Thoracic aorta (tissue), 2 donors: Measurements from ENCODE around the gene RREB1. TPM values are rescaled to one million over a fixed set of nuclear protein-coding genes. Genes with fewer than 3 reads are reported as not detected.
A peak's percentile ranks its signal among the peaks of the same experiment; 100 is the strongest.
"Not testable (repeated sequence)": the region's sequence is repeated elsewhere in the genome, so short reads cannot be mapped to it uniquely, and the experiment has no call there.

Experiments
- ATAC-seq: fragments of 150-250 bp; one replicate; pipeline ENCODE4 v1.8.0; 2017; ENCODE audit warnings: low read depth; ENCODE audit not compliant: insufficient number of reproducible peaks, low FRiP score
- DNase-seq: peaks from one replicate; pipeline ENCODE4 v3.0.0-alpha.2; 2020; ENCODE audit warnings: low spot score
- H3K27ac ChIP-seq, 2 donors: fragments of 200-600 bp; sonication (generic); 1 replicate in 1 of 2; 2 replicates in 1 of 2; pipeline ENCODE4 v1.5.1; 2016; ENCODE audit warnings: mild to moderate bottlenecking in 2 of 2, moderate library complexity in 2 of 2
- H3K27me3 ChIP-seq: fragments of 200-600 bp; sonication (generic); replicated peaks from 2 replicates; pipeline ENCODE4 v1.6.0; 2016; ENCODE audit warnings: mild to moderate bottlenecking; ENCODE audit not compliant: insufficient read depth
- H3K36me3 ChIP-seq: fragments of 200-600 bp; sonication (generic); one replicate; pipeline ENCODE4 v1.5.1; 2016
- H3K4me1 ChIP-seq, 2 donors: fragments of 200-600 bp; sonication (generic); 1 replicate in 1 of 2; 2 replicates in 1 of 2; pipeline versions ENCODE4 v1.5.1 to v1.6.0; 2016; ENCODE audit warnings: low read depth in 2 of 2, mild to moderate bottlenecking in 1 of 2; ENCODE audit not compliant: control insufficient read depth in 1 of 2
- H3K4me3 ChIP-seq: fragments of 200-600 bp; sonication (generic); 2 replicates; pipeline ENCODE4 v1.5.1; 2016; ENCODE audit warnings: mild to moderate bottlenecking
- H3K9me3 ChIP-seq: fragments of 200-600 bp; sonication (generic); 2 replicates; pipeline ENCODE4 v1.5.1; 2016
- total RNA-seq, 2 donors: library from RNA; depleted of rRNA; stranded (reverse); fragments of >200 nt; gene quantifications; one replicate each; pipeline versions ENCODE4 v1.1.0 to v1.2.3, GENCODE V29; 2016
- TF ChIP-seq, protein P1 (sequence below): fragments of 200-600 bp; sonication (generic); IDR thresholded peaks from one replicate; pipeline ENCODE4 v1.5.1; 2019; ENCODE audit warnings: antibody characterized with exemption

The RREB1 gene
- total RNA-seq, 2 donors from 2014 or later = 30.6 to 39.3 TPM

DNA sequence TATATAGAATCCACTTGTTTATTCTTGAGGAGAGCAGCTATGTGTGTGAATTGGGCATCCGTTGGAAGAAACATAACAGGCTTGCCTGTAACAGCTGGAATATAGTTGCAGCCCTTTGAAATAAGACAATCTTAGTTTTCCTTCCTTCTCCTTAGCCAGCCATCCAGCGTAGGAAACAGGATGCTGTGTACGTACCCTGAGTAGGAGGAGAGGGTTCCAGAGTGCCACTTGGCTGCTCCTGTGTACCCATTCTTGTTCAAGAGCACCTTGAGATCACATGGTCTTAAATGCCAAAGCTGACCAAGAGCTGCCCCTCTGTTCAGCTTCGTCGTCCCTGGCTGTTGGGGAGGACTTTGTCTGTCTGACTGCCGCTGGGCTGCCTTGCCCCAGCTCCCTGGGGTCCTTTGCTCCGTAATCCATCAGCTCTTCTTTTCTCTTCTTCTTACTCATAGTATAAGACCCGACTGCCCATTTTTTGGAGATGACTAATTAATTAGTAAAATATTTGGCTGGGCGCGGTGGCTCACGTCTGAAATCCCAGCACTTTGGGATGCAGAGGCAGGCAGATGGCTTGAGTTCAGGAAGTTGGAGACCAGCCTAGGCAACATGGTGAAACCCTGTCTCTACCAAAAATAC, 49.0 kb downstream of the RREB1 start:
- H3K9me3 ChIP-seq = no peaks in the 10 kb centered on the region
- peaks cover 30 to 46% of the 10 kb centered on the region in 2 donors for H3K4me1 ChIP-seq
- TF ChIP-seq, protein P1, sequence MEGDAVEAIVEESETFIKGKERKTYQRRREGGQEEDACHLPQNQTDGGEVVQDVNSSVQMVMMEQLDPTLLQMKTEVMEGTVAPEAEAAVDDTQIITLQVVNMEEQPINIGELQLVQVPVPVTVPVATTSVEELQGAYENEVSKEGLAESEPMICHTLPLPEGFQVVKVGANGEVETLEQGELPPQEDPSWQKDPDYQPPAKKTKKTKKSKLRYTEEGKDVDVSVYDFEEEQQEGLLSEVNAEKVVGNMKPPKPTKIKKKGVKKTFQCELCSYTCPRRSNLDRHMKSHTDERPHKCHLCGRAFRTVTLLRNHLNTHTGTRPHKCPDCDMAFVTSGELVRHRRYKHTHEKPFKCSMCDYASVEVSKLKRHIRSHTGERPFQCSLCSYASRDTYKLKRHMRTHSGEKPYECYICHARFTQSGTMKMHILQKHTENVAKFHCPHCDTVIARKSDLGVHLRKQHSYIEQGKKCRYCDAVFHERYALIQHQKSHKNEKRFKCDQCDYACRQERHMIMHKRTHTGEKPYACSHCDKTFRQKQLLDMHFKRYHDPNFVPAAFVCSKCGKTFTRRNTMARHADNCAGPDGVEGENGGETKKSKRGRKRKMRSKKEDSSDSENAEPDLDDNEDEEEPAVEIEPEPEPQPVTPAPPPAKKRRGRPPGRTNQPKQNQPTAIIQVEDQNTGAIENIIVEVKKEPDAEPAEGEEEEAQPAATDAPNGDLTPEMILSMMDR = no peak
- H3K27ac ChIP-seq = no peak overlapping the region
- H3K36me3 ChIP-seq = no peaks in the 10 kb centered on the region
- no peaks in the 10 kb centered on the region for H3K27me3 ChIP-seq
- peak; percentile 34 for ATAC-seq
- H3K4me3 ChIP-seq = no peak overlapping the region
- DNase-seq = no peak

DNA sequence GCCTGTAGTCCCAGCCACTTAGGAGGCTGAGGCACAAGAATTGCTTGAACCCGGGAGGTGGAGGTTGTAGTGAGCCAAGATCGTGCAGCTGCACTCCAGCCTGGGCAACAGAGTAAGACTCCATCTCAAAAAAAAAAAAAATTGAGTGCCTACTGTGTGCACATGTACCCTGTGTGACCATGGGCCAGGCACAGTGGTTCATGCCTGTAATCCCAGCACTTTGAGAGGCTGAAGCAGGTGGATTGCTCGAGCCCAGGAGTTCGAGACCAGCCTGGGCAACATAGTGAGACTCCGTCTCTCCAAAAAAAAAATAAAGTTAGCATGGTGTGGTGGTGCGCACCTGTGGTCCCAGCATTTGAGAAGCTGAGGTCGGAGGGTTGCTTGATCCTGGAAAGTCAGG, 49.5 kb downstream of the RREB1 start:
- not testable (repeated sequence) for H3K27ac ChIP-seq, H3K4me3 ChIP-seq, H3K36me3 ChIP-seq, H3K27me3 ChIP-seq, ATAC-seq, H3K9me3 ChIP-seq, DNase-seq
- peaks cover 30 to 40% of the 10 kb centered on the region in 2 donors for H3K4me1 ChIP-seq

DNA sequence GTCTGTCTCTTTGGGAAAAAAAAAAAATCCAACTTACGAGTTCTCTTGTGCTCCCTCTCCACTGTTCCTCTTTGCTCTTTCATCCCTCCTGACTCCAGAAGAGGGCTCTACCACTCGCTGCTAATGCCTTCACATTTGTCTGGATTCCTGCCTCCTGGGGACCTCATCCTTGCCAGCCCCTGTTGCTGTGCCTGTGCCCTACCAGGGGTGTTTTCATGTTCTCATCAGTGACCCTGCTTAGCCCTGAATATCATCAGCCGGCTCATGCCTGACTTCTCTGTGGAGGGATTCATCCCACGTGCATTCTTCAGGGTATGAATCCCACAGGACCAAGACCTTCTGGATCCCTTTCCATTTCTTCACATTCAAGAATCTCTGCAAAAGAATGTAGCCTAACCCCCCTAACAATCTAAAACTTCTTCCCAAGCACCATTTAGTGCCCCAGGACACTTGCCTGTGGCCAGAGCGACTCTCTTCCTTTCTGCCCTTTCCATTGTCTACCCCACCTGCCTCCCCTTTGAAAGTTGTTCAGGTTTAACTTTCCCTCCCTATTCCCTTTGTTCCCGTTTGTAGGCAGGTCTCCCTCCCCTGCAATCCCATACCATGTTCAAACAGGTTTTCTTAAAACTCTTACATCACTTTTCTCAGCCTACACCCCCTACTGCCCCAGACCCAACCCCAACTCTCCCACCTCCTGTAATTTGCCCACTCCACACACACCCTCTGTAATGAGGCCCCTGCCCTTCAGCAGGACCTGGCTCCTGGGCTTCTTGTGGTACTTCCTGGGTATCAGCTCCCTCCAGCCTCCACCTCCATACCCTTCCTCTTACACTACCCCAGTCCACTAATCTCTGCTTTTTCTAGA, 50.2 kb downstream of the RREB1 start:
- TF ChIP-seq, protein P1 = no peak
- no peak for DNase-seq
- Histone ChIP-seq H3K27ac (no peak overlapping the region), H3K4me1 (peaks cover 26 to 36% of the 10 kb centered on the region in 2 donors), H3K36me3 (no peaks in the 10 kb centered on the region), H3K27me3 (no peaks in the 10 kb centered on the region), H3K9me3 (no peaks in the 10 kb centered on the region), H3K4me3 (no peak overlapping the region)
- ATAC-seq = no peak

DNA sequence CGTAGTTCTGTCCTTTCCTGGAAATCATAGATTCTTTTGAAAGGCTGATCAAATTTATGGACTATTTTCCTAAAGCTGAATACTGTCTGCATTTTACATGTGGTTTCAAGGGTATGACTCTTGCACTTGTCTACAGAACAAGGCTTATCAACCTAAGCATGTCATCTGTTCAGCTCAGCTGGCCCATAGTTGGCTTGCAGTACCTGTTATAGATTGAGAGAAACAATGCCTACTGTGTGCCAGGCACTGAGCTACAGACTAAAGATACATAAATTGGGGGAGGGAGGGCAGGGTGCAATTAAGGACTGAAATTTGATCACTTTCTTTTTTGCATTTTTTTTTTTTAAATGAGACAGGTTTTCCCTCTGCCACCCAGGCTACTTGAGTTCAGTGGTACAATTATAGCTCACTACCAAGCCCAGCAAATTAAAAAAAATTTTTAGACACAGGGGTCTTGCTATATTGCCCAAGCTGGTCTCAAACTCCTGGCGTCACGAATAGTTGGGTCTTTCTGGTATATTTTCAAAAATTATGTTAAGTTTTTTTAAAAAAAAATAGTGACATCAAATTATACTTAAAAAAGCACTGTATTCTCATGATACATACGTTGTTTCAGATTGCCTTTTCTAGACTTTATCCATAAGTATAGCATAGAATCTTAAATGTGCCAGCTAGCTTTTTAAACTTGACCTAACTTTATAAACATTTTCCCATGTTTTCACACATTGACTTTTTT, 52.2 kb downstream of the RREB1 start:
- TF ChIP-seq, protein P1 = no peak
- no peak for ATAC-seq
- no peaks in the 10 kb centered on the region for H3K9me3 ChIP-seq
- peaks cover 31 to 47% of the 10 kb centered on the region in 2 donors for H3K4me1 ChIP-seq
- no peaks in the 10 kb centered on the region for H3K36me3 ChIP-seq
- H3K27ac ChIP-seq = no peak overlapping the region
- no peaks in the 10 kb centered on the region for H3K27me3 ChIP-seq
- no peak overlapping the region for H3K4me3 ChIP-seq
- no peak for DNase-seq

DNA sequence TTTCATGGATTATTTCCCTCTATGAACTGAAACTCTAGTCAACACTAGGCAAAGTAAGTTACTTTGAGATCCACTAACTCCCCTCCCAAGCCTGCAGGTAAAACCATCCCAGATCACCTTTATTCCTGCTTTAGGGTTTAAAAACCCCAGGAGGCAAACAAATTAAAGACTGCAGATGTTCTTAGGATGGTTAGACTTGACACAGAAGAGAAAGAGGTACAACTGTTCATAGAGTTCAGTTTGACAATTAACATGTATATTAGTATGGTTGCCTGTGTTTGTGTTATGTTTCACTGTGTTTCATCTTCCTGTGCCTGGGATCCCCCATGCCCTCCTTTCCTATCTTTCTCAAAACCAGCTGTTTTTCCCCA, 53.5 kb downstream of the RREB1 start:
- Histone ChIP-seq H3K27me3 (no peaks in the 10 kb centered on the region), H3K36me3 (no peaks in the 10 kb centered on the region), H3K9me3 (no peaks in the 10 kb centered on the region), H3K4me3 (no peak overlapping the region), H3K27ac (no peak overlapping the region), H3K4me1 (peaks cover 21 to 46% of the 10 kb centered on the region in 2 donors)
- TF ChIP-seq, protein P1 = no peak
- no peak for ATAC-seq
- DNase-seq = no peak
